KOPT-K1 (cell line): Measurements from ENCODE around the gene SNX27.
A peak's percentile ranks its signal among the peaks of the same experiment; 100 is the strongest.

Experiments
- H3K27ac ChIP-seq: fragments of 200-600 bp; sonication (generic); 2 replicates; pipeline ENCODE4 v1.5.1; 2016; ENCODE audit warnings: antibody characterized with exemption, mild to moderate bottlenecking, low read depth, low read length; ENCODE audit not compliant: poor library complexity, severe bottlenecking
- H3K36me3 ChIP-seq: fragments of 200-600 bp; sonication (generic); 2 replicates; pipeline ENCODE4 v1.5.1; 2017; ENCODE audit warnings: antibody characterized with exemption, mild to moderate bottlenecking, low read length, moderate library complexity; ENCODE audit not compliant: insufficient read depth
- H3K9me3 ChIP-seq: fragments of 200-600 bp; sonication (generic); 2 replicates; pipeline ENCODE4 v1.5.1; 2017; ENCODE audit warnings: antibody characterized with exemption, low read length, mild to moderate bottlenecking; ENCODE audit not compliant: insufficient read depth, poor library complexity, severe bottlenecking

Gene SNX27

GRCh38 chr1:151611832-151612500 lies at the start of gene SNX27:
SNX27 (plus strand) TSS chr1:151612050; CDS start chr1:151612202, 152 bp downstream.
- peak within 1 kb of the TSS; percentile 91 for H3K27ac ChIP-seq
- H3K9me3 ChIP-seq, result no peaks in the 10 kb centered on the region
- peaks cover 4% of the 10 kb centered on the region for H3K36me3 ChIP-seq

GRCh38 chr1:151562661-151563060 lies 49.2 kb upstream of the SNX27 start:
- no peaks in the 10 kb centered on the region for H3K9me3 ChIP-seq
- no peaks in the 10 kb centered on the region for H3K36me3 ChIP-seq
- no peak overlapping the region for H3K27ac ChIP-seq

DNA sequence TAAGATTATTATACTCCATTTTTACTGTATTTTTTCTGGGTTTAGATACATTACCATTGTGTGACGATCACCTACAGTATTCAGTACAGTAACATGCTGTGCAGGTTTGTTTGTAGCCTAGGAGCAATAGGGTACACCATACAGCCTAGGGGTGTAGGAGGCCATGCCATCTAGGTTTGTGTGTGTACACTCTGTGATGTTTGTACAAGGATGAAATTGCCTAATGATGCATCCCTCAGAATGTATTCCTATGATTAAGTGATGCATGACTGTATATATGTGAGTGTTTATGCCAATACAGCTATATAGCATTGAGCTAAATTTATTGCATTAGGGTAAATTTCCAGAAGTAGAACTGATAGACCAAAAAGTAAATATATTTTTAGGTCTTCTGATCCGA lies 48.5 kb upstream of the SNX27 start:
- Histone ChIP-seq H3K9me3 (no peaks in the 10 kb centered on the region), H3K36me3 (no peaks in the 10 kb centered on the region)

DNA sequence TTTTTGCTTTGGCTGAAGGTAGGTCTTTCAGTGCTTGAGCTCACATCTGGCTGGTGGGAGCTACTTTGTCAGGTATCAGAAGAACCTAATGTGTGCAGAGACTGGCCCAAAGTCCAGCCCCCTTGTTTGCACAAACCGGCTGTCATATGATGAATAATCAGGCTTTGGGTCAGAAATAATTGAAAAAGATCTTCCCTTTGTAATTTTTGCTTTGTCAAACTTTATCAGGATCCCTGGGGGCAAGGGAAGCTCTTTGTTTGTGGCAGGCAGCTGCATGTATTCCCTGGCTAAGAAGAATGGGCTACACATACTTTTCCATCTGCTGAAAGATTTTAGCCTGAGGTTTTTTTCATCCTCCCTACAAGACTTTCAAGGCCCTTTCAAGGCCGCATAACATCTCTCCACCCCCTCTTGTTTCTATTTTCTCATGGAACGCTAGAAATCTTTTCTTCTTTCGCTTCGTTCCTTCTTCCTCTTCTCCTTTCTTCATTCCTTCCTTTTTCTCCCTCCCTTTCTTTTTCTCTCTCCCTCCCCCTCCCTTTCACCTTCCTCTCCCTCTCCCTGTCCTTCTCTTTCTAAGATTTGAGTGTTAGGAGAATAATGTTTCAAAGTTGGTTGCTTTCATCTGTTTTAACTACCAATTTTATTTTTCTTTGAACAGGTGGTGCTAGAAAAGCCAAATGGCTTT lies 46.2 kb upstream of the SNX27 start:
- no peaks in the 10 kb centered on the region for H3K36me3 ChIP-seq
- H3K9me3 ChIP-seq, result no peaks in the 10 kb centered on the region
- H3K27ac ChIP-seq, result no peak overlapping the region

More for the DNA sequence above, 48.5 kb upstream of the SNX27 start:
- no peak overlapping the region for H3K27ac ChIP-seq

DNA sequence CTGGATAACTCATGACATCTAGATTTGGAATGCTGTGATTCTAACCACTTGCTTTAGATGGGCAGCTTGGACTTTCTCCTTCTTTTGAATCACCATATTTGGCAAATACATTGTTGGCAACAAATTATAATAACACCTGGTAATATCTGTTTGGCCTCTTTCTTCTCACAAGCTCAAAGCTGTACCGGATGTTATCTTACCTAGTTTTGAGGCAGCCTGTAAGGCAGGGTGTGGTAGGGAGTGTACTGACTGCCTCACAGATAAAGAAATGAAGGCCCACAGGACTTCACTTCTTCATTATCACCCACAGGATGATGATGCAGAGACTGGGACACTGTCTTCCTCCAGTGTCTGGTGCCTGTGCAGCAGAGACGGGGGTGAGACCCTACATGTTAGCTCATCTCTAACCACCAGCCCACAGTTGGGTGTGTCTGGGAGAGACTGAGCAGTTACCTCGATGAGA lies 43.2 kb upstream of the SNX27 start:
- Histone ChIP-seq H3K27ac (no peak overlapping the region), H3K36me3 (no peaks in the 10 kb centered on the region), H3K9me3 (no peaks in the 10 kb centered on the region)

DNA sequence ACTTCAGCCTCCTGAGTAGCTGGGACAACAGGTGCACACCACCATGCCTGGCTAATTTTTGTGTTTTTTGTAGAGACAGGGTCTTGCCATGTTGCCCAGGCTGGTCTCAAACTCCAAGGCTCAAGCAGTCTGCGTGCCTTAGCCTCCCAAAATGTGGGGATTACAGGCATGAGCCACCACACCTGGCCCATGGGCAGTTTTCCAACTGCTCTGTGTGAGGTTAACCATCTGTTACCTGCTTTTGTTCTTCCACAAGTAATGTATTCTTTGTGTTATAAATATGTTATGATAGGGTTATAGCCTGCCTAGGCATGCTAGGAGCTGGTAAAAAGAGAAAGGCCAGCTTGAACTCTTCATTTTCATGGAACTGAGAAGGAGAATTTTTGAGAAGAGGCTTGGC lies 41.0 kb upstream of the SNX27 start:
- no peaks in the 10 kb centered on the region for H3K9me3 ChIP-seq
- H3K36me3 ChIP-seq, result no peaks in the 10 kb centered on the region
- no peak overlapping the region for H3K27ac ChIP-seq

DNA sequence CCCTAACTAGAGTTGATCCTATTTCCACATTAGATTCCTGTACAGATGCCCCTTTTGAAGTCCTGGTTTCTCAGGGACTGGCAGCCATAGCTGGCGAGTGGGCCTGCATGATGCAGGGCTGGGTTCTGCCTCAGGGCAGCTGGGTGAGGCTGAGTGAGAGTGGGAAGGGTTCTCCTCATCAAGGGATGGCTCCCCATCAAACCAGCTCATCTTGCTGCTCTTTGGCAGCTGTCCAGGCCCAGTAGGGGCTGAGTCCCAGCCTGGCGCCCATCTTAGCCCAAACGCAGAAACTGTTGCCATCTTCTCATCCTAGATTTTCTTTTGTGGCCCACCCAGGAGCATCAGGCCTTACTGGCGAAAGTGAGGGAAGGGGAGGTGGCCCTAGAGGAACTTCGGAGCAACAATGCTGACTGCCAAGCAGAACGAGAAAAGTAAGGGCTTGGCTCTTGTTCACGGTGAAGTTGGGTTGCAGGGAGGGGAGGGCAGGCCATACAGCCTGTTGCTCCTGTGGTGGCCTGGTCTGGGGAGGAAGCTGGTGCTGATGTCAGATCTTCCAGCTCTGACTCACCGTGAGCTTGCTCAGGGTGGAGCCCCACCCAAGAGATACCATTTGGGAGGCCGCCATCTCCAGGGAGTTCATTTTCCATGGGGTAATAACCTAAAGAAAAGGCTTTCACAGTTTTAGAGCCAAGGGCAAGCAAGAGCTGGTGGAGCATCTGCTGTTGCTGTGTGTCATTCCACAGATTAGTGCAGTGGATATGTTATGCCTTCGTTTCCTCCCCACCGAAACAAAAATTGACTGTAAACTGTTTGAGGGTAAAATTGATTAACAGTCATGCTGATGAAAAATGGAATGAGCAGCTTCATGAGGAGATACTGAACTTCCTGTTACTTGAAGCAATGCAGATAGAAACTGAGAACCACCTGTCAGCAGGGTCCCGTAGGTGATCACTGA lies 37.0 kb upstream of the SNX27 start:
- H3K9me3 ChIP-seq, result no peaks in the 10 kb centered on the region
- no peak overlapping the region for H3K27ac ChIP-seq
- H3K36me3 ChIP-seq, result no peaks in the 10 kb centered on the region

DNA sequence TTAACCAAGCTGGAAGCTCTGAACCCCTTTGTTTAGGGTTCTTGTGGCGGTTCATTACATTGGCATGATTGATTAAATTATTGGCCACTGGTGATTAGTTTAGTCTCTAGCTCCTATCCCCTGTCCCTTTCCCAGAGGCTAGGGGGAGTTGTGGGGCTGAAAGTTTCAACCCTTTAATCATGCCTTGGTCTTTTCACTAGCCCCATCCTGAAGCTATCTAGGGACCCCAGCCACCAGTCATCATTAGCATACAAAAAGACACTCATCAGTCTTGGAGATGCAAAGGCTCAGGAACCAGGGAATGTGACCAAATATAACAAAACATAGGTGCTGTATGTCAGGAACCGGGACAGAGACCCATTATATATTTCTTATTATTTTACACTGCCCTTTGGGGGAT lies 34.7 kb upstream of the SNX27 start:
- Histone ChIP-seq H3K9me3 (no peaks in the 10 kb centered on the region), H3K36me3 (no peaks in the 10 kb centered on the region), H3K27ac (no peak overlapping the region)

DNA sequence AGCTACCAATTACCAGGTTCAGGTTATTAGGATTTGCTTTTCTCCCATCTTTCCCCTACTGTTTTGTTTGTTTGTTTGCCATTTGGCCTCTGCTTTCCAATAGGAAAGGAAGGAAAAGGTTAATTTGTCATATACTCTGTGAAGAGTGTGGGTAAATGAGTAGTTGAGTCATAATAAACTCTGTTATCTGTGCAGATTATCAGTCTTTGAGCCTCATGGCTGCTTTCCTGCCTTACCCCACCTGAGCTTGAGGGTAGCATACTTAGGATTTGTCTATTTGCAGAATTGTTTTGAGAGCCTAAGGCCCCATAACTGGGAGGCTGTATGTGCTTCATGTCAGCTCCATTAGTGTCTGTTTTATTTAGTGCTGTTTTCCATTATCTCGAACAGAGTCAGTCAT lies 32.9 kb upstream of the SNX27 start:
- Histone ChIP-seq H3K9me3 (no peaks in the 10 kb centered on the region), H3K36me3 (no peaks in the 10 kb centered on the region), H3K27ac (no peak overlapping the region)

DNA sequence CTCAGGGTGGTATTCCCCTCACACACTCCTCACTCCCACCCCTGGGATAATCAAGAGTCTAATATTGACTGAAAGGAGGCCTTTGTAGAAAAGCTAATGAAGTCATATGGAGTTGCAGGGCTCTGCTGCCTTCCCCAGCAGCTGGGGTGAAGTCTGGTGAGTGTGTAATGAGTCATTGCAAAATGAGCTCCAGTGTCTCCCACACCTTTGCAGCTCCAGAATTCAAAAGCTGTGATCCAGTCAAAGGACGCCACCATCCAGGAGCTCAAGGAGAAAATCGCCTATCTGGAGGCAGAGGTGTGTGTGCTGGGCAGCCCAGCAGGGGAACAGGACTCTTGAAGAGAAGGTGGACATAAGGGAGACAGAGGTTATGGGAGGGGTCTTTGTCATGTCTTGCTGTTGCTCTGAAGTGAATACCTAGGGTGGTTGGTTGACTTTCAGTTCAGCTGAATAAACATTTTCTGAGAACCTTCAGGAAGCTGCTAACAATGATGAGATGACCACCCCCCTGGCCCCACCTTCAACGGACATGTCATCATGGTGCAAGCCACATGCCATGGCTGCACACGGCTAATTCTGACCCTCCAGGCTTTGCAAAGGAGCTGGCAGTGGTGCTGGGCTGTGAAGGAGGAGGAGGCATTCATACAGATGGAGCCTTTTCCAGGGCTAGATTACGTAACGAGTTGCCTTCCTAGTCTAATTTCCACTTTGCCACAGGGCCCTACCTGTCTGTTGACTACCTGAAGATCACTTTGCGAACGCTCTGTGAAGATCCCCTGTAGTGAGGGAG lies 32.2 kb upstream of the SNX27 start:
- Histone ChIP-seq H3K9me3 (no peaks in the 10 kb centered on the region), H3K36me3 (no peaks in the 10 kb centered on the region), H3K27ac (no peak overlapping the region)

DNA sequence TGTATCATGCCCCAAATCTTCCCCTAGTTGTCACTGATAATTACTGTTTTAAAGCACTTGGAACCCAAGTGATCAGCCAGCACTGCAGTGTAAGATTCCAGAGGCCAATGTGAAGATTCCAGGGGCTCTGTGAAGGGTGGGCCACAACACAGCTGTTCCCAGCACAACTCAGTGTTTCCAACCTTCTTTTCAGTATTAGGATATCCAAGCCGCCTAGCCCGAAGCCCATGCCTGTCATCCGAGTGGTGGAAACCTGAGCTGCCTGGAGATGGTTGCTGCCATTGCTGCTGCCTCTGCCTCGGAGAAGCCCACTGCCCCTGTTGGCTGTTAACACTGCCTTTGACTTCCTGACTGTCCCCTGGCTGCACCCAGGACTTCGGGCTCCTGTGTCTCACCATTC lies 30.4 kb upstream of the SNX27 start:
- Histone ChIP-seq H3K9me3 (no peaks in the 10 kb centered on the region), H3K36me3 (no peaks in the 10 kb centered on the region)

DNA sequence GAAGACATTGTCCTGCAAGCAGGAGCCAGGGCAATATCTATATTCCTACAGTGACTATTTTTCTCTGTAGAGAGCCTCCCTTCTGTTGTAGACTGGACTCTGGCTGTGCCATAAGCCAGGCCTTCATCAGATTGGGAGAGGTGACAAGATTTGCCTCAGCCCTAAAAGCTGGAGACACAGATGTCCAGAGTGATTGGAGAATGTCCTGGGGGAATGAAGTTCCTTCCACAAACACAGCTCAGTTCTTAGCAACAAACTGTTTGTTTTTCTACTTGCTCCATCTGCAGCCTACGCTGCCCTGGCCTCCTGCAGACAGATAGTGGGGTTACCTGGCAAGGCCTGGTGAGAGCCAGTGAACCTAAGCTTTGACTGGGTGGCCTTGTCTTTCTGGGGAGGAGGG lies 29.9 kb upstream of the SNX27 start:
- H3K36me3 ChIP-seq, result no peaks in the 10 kb centered on the region
- no peak overlapping the region for H3K27ac ChIP-seq
- H3K9me3 ChIP-seq, result no peaks in the 10 kb centered on the region

More for the DNA sequence above, 30.4 kb upstream of the SNX27 start:
- H3K27ac ChIP-seq, result no peak overlapping the region

DNA sequence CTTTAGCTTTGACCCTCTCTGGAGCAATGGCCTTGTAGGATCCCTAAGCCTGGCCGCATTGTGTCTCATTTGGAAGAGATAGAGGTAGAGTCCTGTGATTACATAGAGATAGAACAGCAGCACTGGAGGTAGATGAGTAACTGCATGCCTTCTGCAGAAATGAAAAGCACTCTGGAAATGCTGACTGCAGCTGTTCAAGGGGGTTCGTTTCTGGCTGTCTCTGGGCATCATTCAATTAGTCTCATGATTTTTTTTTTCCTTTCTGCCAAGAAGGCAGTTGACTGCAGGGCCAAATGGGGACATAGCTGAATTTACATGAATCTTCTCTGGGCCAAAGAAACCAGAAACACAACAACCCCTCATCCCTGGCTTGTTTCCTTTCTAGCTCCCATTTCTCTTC lies 28.1 kb upstream of the SNX27 start:
- no peaks in the 10 kb centered on the region for H3K36me3 ChIP-seq
- no peak overlapping the region for H3K27ac ChIP-seq
- H3K9me3 ChIP-seq, result no peaks in the 10 kb centered on the region

DNA sequence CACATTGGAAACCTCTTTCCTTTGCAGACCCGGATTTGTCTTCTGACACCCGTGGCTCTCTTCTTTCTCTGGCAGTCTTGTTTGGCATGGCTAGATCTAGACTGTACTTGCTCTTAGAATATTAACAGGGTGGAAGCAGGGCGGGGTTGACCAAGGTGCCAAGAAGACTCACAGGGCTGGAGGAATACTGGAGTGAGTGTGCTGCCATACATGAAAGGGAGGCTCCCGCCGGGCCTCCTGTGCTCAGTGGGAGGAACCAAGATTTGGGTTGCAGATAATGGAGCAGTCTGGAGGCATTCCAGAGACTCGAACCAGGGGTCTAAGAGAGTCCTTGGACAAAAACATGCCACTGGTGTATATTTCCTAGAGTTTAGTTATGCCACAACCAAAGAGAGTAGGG lies 27.6 kb upstream of the SNX27 start:
- no peaks in the 10 kb centered on the region for H3K9me3 ChIP-seq
- H3K36me3 ChIP-seq, result no peaks in the 10 kb centered on the region
- H3K27ac ChIP-seq, result no peak overlapping the region
